HPDE6-E6E7 (cell line): ENCODE measurements around the gene ZBTB11.
"Not testable (repeated sequence)": the region's sequence is repeated elsewhere in the genome, so short reads cannot be mapped to it uniquely, and the experiment has no call there.

Source experiments
- DNase-seq: peaks from one replicate; pipeline ENCODE4 v3.0.0; 2011; ENCODE audit warnings: missing footprints; ENCODE audit errors: extremely low spot score

The ZBTB11 gene

DNA sequence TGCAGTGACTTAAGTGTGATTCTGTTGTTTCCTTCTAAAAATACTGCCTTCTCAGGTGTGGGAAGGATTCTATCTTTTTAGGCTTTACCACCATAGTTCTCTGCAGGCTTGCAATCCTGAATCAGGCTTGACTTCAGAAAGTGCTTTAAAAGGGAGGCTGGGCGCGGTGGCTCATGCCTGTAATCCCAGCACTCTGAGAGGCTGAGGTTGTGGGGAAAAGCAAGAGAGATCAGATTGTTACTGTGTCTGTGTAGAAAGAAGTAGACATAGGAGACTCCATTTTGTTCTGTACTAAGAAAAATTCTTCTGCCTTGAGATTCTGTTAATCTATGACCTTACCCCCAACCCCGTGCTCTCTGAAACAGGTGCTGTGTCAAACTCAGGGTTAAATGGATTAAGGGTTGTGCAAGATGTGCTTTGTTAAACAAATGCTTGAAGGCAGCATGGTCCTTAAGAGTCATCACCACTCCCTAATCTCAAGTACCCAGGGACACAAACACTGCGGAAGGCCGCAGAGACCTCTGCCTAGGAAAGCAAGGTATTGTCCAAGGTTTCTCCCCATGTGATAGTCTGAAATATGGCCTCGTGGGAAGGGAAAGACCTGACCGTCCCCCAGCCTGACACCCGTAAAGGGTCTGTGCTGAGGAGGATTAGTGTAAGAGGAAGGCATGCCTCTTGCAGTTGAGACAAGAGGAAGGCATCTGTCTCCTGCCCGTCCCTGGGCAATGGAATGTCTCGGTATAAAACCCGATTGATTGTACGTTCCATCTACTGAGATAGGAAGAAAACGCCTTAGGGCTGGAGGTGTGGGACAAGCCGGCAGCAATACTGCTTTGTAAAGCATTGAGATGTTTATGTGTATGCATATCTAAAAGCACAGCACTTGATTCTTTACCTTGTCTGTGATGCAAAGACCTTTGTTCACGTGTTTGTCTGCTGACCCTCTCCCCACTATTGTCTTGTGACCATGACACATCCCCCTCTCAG, 15.0 kb upstream of the ZBTB11 start:
- DNase-seq = not testable (repeated sequence)

DNA sequence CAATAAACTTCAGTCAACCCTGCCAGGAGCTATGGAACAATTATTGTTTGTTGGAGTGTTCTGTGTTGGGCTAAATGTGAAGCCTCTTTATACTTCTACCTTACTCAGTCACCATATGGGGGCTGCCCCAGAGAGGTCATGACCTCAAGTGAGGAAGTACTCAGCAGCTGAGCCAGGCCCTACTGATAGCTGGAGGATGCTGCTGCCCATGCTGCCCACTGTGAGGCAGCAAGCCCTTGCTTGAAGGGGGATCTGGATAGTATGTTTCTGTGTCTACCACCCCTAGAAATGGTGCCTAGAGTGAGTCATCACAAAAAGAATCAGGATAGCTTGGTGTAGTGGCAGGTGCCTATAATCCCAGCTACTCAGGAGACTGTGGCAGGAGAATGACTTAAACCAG, 14.0 kb upstream of the ZBTB11 start:
- no peak for DNase-seq

DNA sequence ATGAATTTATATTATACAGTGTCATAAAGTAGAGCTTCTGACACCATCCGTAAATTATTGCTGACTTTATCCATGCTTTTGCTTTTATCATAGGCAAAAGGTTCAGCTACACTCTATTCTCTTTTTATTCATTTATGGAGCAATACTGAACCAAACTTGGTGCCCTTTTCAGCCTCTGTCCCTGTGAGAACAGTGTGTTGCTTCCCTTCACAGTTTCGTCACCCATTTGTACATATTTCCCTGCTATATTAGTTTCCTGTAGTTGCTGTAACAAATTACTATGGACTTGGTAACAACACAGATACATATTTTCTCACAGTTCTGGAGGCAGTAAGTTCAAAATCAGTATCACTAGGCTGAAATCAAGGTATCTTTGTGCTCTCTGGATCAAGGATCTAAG, 12.4 kb upstream of the ZBTB11 start:
- no peak for DNase-seq

- no peak for DNase-seq
Measured at GRCh38 chr3:101687142-101687931, 10.4 kb upstream of the ZBTB11 start.

GRCh38 chr3:101685870-101686307, 9.0 kb upstream of the ZBTB11 start:
- no peak for DNase-seq

- no peak for DNase-seq
Measured at GRCh38 chr3:101685050-101685400, 8.1 kb upstream of the ZBTB11 start.

GRCh38 chr3:101680466-101680865, 3.5 kb upstream of the ZBTB11 start:
- no peak for DNase-seq

DNA sequence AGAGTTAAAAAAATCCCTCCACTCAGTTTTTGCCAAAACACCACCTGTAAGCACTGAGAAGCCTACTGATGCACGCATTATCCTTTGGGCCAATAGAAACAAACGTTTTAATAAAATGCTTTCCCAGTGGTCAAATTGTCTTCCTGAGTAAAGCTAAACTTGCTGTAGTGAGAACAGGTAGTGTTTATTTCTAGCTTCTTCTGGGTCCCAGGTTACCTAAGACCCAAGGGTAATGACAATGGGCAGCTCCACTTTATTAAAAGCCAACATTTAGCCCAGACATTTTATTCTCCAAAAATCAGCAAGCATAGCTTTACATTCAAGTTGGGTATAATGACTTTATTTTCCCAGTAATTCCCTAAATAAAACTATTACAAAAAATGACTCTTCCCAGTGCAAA, 1.9 kb upstream of the ZBTB11 start:
- not testable (repeated sequence) for DNase-seq

DNA sequence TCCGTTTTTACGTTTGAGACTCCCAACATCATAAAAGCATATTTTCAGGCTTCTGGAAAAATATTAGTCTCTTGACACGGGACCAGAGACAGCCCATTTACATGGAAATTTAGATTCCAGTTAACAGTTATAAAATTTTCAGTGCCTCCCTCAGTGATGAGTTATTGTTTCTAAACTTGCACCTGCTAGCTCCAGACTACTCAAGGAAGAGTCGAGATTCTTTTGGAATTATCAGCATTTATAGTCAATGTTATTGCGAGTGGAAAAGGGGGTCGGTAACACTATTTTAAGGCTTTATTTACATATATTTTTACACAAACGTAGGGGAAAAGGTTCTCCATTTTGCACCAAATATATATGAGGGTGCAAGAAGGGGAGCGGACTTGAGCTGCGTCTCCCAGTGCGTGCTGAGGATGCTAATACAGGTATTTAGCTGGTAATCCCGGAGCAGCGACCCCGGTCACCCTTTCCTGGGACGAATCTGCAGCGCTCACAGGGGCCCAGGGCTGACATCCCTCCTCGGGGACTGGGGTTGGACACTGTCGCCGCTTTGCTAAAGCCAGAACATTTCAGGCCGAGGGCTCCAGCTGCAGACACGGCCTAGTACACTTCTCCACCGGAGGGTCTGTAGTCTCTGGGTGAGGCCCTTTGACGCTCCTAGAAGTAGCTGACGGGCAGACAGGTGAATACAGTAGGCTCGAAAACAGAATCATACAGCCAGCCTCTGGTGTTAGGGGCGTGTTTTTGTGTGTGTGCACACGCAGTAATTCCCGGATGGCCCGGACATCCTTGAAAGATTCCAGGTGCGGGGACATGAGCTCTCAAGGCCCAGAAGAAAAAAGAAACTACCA, 729 bp upstream of the ZBTB11 start:
- DNase-seq = no peak

- peak; percentile 80 for DNase-seq
Measured at GRCh38 chr3:101676216-101676764, 642 bp downstream of the ZBTB11 start.

- DNase-seq = no peak
Measured at GRCh38 chr3:101675709-101676215, 1.2 kb downstream of the ZBTB11 start.

DNA sequence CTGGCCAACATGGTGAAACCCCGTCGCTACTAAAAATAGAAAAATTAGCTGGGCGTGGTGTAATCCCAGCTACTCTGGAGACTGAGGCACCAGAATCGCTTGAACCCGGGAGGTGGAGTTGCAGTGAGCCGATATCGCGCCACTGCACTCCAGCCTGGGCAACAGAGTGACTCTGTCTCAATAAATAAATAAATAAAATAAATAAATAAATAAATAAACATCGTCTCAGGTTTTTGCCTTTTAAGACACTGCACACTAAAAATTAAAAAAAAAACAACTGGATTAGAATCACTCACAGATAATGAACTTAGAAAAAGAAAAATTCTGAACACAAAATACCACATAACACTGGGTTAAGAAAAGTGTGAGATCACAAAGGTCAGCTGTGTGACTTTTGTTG, 2.4 kb downstream of the ZBTB11 start:
- DNase-seq = no peak

DNA sequence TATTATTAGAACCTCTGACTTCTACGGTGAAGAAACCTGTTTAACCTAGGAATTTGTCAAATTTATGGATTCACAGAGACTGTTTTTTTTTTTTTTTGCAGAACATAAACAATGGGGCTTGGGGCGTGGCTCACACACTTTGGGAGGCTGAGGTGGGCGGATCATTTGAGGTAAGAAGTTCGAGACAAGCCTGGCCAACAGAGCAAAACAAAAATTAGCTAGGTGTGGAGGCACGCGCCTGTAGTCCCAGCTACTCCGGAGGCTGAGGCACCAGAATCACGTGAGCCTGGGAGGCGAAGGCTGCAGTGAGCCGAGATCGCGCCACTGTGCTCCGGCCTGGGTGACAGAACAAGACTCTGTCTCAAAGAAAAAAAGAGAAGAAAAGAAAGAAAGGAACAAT, 3.0 kb downstream of the ZBTB11 start:
- DNase-seq = no peak

DNA sequence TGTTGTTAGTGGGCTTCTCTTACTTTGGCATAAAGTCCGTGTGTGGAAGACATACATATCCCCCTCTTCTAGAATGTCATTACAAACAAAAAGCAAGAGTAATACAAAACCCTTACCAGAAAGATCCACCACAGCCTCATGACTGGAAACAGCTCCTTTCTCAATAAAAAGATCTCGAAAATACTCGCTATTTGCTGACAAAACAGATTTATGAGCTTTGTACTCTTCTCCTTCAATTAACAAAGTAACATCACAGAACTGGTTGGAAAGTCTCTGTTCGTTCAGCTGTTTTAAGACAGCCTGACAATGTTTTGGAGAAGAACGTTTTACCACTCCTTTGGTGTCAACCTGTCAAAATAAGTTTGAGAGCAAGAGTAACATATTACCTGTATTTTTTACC, 5.9 kb downstream of the ZBTB11 start:
- DNase-seq = no peak

- no peak for DNase-seq
Measured at GRCh38 chr3:101667844-101668243, 9.1 kb downstream of the ZBTB11 start.

GRCh38 chr3:101667331-101667730, 9.6 kb downstream of the ZBTB11 start:
- DNase-seq = no peak

DNA sequence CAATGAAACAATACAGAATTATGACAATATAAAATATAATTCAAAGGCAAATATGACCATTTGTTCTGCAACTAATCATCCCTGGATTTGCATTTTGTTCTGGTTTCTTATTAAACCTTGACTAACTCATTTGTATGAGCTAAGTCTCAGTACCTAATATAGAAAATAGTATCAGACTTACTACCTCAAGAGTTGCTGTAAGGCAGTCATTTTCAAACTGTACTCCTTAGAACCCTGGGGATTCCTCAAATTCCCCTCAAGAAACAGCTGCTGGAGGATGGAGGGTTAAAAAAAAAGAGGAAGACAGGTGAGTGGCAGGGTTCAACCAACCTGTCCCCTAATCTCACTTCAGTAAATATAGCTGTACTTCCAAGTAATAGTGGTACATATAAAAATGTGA, 11.1 kb downstream of the ZBTB11 start:
- DNase-seq = no peak

- no peak for DNase-seq
Measured at GRCh38 chr3:101665357-101665756, 11.6 kb downstream of the ZBTB11 start.

GRCh38 chr3:101660714-101661113, 16.2 kb downstream of the ZBTB11 start:
- no peak for DNase-seq

DNA sequence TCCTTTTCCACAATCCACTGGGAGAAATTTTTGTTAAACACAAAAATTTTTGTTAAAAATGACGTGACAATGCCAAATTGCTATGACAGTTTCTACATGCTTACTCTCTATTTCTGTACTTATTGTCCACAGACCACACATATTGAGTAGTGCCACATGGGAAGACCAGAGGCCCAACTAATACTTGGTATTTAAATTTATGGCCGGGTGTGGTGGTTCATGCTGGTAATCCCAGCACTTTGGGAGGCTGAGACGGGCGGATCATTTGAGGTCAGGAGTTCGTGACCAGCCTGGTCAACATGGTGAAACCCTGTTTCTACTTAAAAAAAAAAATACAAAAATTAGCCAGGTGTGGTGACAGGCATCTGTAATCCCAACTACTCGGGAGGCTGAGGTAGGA, 20.3 kb downstream of the ZBTB11 start:
- no peak for DNase-seq

- DNase-seq = no peak
Measured at GRCh38 chr3:101646726-101647125, 30.2 kb downstream of the ZBTB11 start.
